Stimulated activated effector memory CD8-positive, alpha-beta T cell treated with anti-CD3 and anti-CD28 coated beads, Interleukin-12 subunit alpha, Interleukin-12 subunit beta, amount 100 ng/mL, for 72 hours (primary cell): ENCODE data around the gene FIGNL1.
"Not testable (repeated sequence)": the region's sequence is repeated elsewhere in the genome, so short reads cannot be mapped to it uniquely, and the experiment has no call there.

Experiments used
- ATAC-seq: fragments of 150-1000 bp; cut with Tn5 transposase; 2 replicates; pipeline ENCODE4 v1.10.0; 2021
- DNase-seq, 2 donors: peaks; one replicate each; pipeline ENCODE4 v3.0.0; 2021 to 2022; ENCODE audit warnings: low spot score in 2 of 2
- H3K27ac Mint-ChIP-seq: one replicate; pipeline ENCODE4 v1.8.0; 2022; ENCODE audit warnings: mild to moderate bottlenecking, mixed read lengths
- H3K36me3 Mint-ChIP-seq: one replicate; pipeline ENCODE4 v1.8.0; 2022; ENCODE audit warnings: mild to moderate bottlenecking, mixed read lengths
- H3K4me1 Mint-ChIP-seq: one replicate; pipeline ENCODE4 v1.8.0; 2022; ENCODE audit warnings: mixed read lengths
- H3K4me3 Mint-ChIP-seq: one replicate; pipeline ENCODE4 v1.8.0; 2022; ENCODE audit warnings: mild to moderate bottlenecking, mixed read lengths
- H3K9me3 Mint-ChIP-seq: one replicate; pipeline ENCODE4 v1.8.0; 2022; ENCODE audit warnings: mixed read lengths

Gene FIGNL1

GRCh38 chr7:50459183-50459582 lies 9.0 kb upstream of the FIGNL1 start:
- DNase-seq, ATAC-seq, H3K4me3 Mint-ChIP-seq, H3K4me1 Mint-ChIP-seq, H3K27ac Mint-ChIP-seq, H3K36me3 Mint-ChIP-seq, H3K9me3 Mint-ChIP-seq: not testable (repeated sequence)

DNA sequence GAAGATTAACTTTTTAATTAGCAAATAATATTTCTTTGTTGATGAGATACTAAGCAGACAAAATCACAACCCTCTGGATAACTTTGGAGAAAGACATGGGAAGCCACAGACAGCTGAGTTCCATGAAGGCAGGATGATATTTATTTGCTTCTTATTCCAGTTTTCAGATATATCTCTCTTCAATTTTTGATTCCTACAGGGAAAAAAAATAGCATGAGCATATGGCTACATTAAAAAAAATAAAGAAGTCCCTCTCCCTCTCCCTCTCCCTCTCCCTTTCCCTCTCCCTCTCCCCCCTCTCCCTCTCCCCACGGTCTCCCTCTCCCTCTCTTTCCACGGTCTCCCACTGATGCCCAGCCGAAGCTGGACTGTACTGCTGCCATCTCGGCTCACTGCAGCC lies 8.5 kb upstream of the FIGNL1 start:
- H3K4me1 Mint-ChIP-seq, result not testable (repeated sequence)

DNA sequence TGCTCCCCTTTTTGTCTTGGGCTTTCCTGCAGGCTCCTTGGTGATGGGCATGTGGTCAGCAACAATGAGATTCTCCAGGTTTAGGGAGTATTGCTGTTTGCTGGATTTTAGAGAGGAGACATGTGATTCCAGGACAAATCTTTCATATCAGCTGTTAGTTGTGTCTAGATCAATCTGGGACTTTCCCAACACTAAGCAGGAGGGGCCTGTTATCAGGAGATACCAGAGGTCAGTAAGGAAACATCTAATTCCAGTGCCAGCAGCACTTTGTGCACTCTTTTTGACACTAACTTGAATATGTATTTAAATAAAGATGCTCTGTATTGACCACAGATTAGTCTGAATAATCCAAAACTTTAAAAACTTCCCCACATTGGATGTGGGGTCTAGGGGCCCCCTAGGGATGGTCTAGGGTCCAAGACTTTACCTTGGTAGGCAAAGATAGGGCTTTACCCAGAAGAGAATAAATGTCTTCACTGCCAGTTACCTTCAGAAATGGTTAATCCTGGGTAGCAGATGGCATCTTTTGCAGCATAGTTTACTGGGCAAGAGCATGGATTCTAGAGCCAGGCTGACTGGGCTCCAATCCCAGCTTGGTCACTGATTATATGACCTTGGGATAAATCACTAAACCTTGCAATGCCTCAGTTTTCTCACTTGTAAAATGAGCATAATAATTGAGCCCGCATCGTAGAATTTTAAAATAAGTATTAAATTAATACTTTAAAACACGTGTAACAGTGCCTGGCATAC lies 6.4 kb upstream of the FIGNL1 start:
- H3K4me3 Mint-ChIP-seq, result no peak overlapping the region
- ATAC-seq, result no peak
- H3K36me3 Mint-ChIP-seq, result no peaks in the 10 kb centered on the region
- DNase-seq, result peak in 1 of 2 donors; percentile 34
- no peak overlapping the region for H3K27ac Mint-ChIP-seq
- no peaks in the 10 kb centered on the region for H3K9me3 Mint-ChIP-seq
- H3K4me1 Mint-ChIP-seq, result no peaks in the 10 kb centered on the region

More for the DNA sequence above, 8.5 kb upstream of the FIGNL1 start:
- not testable (repeated sequence) for ATAC-seq, DNase-seq, H3K9me3 Mint-ChIP-seq, H3K27ac Mint-ChIP-seq, H3K4me3 Mint-ChIP-seq, H3K36me3 Mint-ChIP-seq

DNA sequence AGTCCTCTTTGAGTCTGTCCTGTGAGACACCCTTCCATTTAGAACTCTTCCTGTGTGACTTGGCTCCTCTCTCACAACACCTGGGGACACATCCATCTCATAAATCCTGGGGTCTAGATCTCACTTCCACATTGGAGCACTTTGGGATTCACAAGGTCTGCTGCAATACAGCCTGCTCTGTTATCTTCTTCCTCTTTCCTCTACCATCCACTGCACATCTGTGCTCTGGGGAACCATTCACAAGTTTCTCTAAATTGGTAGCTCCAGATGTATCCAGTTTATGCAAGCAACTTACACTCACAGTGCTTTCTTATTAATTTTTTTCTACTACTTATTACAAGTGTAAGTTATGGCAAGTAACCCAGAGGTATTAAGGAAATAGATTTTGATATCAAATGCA lies 5.5 kb upstream of the FIGNL1 start:
- no peaks in the 10 kb centered on the region for H3K9me3 Mint-ChIP-seq
- DNase-seq (peak in 1 of 2 donors; percentile 38), ATAC-seq (no peak)
- H3K4me3 Mint-ChIP-seq, result no peak overlapping the region
- H3K4me1 Mint-ChIP-seq, result peaks cover 6% of the 10 kb centered on the region
- H3K27ac Mint-ChIP-seq, result no peak overlapping the region
- no peaks in the 10 kb centered on the region for H3K36me3 Mint-ChIP-seq

DNA sequence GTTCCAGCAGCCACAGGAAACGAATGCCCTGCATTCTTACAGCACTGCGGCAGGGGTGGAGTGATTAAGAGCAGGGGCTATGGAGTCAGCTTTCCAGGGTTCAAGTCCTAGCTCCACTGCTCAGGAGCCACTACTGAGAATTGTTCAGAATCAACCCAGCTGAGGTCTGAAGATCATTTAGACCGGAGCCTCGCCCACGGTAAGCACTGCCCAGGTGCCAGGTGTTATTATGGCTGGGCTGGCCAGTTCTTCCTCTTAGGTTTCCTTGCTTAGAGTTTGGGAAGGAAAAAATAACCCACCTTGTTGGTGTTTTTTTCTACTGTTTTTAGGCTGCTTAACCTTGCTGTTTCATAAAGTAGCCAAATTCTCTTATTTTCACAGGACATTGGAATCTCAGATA lies 4.8 kb upstream of the FIGNL1 start:
- ATAC-seq (no peak), DNase-seq (peak in 1 of 2 donors; percentile 38)
- no peaks in the 10 kb centered on the region for H3K9me3 Mint-ChIP-seq
- H3K36me3 Mint-ChIP-seq, result no peaks in the 10 kb centered on the region
- H3K4me1 Mint-ChIP-seq, result peaks cover 10% of the 10 kb centered on the region
- H3K27ac Mint-ChIP-seq, result no peak overlapping the region
- H3K4me3 Mint-ChIP-seq, result no peak overlapping the region

DNA sequence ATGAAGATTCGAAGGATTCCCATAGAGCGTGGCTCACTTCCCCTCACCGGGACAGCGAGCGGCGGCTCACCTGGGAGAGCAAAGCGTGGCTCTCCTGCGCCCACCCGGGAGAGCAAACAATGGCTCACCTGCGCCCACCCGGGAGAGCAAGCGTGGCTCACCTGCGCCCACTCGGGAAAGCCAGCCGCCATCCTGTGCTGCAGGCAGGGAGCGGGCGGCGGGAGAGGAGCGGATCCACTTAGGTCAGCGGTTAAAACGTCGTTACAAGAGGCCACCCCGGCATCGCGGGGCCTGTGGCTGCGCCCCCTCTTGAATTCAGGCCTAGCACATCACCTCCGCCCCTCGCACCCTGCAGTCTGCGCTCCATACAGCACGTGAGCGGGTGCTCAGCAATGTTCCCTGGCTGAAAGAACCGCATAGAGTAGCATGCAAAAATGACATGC lies 461 bp upstream of the FIGNL1 start:
- Mint-ChIP-seq H3K27ac (peak overlapping the region; percentile 95), H3K9me3 (no peaks in the 10 kb centered on the region), H3K36me3 (peaks cover 26% of the 10 kb centered on the region), H3K4me1 (peaks cover 33% of the 10 kb centered on the region), H3K4me3 (peak overlapping the region; percentile 91)
- DNase-seq (peak in 1 of 2 donors; percentile 64), ATAC-seq (peak; percentile 3)

- ATAC-seq, result no peak
- peaks cover 37% of the 10 kb centered on the region for H3K36me3 Mint-ChIP-seq
- H3K4me1 Mint-ChIP-seq, result peaks cover 36% of the 10 kb centered on the region
- H3K4me3 Mint-ChIP-seq, result peak overlapping the region; percentile 91
- H3K27ac Mint-ChIP-seq, result peak overlapping the region; percentile 95
- no peaks in the 10 kb centered on the region for H3K9me3 Mint-ChIP-seq
- DNase-seq, result no peak
Measured at GRCh38 chr7:50449501-50449880, 659 bp downstream of the FIGNL1 start.

DNA sequence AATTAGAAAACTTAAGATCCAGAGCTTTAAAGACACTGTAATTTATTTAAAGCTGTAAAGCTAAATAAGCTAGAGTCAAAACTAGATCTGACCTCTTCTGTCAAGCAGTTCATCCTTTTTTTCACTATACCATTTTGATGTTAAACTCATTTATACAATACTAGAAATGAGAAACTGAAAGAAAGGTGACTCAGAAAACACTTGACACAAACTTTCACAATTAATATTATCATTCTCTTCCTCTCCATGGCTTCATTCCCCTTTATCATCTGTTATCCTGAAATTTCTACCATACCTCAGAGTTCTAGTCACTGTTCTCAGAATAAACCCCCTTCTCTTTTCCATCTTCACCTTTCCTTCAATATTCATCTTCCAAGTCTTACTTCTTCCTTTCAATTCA lies 1.3 kb downstream of the FIGNL1 start:
- peak; percentile 66 for ATAC-seq
- no peaks in the 10 kb centered on the region for H3K9me3 Mint-ChIP-seq
- peak overlapping the region; percentile 1 for H3K27ac Mint-ChIP-seq
- H3K36me3 Mint-ChIP-seq, result peaks cover 44% of the 10 kb centered on the region
- H3K4me1 Mint-ChIP-seq, result peaks cover 41% of the 10 kb centered on the region
- H3K4me3 Mint-ChIP-seq, result peak overlapping the region; percentile 91
- DNase-seq, result no peak

DNA sequence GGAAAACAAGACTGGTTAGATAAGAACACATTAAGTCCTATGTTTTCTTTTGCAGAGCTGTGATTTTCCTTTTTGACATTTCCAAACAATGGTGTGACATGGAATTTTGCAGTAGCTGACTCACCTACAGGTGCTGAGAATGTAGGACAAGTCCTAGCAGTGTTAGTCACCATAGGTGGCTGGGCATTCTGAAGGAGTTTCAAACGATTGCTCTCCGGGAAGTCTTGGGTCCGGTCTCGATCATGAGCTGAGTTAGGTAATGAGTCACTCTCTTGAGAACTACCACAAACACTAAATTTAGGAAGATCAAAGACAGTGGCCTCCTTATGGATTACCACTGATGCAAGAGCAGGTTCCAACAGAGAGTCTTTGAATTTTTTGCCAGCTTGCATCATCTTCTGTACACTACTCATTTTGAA lies 3.6 kb downstream of the FIGNL1 start:
- no peaks in the 10 kb centered on the region for H3K9me3 Mint-ChIP-seq
- no peak overlapping the region for H3K4me3 Mint-ChIP-seq
- peaks cover 67% of the 10 kb centered on the region for H3K36me3 Mint-ChIP-seq
- peaks cover 46% of the 10 kb centered on the region for H3K4me1 Mint-ChIP-seq
- peak overlapping the region; percentile 15 for H3K27ac Mint-ChIP-seq
- DNase-seq (peak in 1 of 2 donors; percentile 54), ATAC-seq (peak; percentile 25)

DNA sequence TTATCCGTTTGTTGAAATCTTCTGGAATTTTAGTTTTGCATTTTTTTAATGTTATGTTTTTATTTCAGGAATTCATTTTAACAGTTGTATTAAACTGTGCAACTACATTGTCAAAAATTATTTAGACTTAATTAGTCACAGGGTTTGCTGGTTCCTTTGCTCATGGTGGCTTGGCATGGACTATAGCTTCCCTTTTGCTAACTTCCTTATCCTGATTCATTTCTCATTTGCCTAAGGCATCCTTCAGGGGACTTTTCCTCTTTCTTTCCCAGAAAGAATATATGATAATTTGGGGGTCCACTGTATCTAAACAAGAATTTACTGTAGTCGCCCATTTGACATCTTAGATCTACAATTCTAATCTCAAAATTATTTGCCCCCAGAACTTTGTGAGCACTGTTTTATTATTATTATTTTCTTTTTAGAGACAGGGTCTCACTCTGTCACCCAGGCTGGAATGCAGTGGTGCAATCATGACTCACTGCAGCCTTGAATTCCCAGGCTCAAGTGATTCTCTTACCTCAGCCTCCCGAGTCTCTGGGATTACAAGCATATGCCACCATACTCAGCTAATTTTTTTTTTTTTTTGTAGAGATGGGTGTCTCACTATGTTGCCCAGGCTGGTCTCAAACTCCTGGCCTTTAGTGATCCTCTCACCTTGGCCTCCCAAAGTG lies 13.9 kb downstream of the FIGNL1 start:
- no peaks in the 10 kb centered on the region for H3K9me3 Mint-ChIP-seq
- H3K4me3 Mint-ChIP-seq, result no peak overlapping the region
- H3K4me1 Mint-ChIP-seq, result peaks cover 3% of the 10 kb centered on the region
- ATAC-seq (no peak), DNase-seq (peak in 1 of 2 donors; percentile 34)
- H3K27ac Mint-ChIP-seq, result no peak overlapping the region
- H3K36me3 Mint-ChIP-seq, result peaks cover 31% of the 10 kb centered on the region

GRCh38 chr7:50431722-50432305 lies 18.3 kb downstream of the FIGNL1 start:
- Mint-ChIP-seq H3K9me3 (no peaks in the 10 kb centered on the region), H3K27ac (no peak overlapping the region), H3K36me3 (no peaks in the 10 kb centered on the region), H3K4me3 (no peak overlapping the region), H3K4me1 (no peaks in the 10 kb centered on the region)
- DNase-seq, result no peak
- no peak for ATAC-seq

DNA sequence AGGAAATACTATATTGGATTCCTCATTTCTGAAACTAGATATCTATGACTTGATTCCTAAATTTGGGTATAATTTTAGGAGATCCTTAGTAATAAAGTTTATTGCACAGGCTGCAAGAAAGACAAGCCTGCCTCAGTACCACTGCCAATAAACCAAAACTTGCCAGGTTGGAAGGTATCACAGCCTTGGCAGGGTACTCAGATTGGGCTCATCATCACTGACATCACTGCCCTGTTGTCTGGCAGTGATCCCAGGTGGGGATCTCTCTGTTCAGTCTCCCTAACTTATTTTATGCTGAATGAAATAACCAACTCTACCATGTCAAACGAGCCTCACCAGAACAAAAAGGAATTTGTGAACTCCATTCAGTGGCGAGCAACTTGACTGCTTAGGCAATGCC lies 18.8 kb downstream of the FIGNL1 start:
- H3K36me3 Mint-ChIP-seq, result no peaks in the 10 kb centered on the region
- H3K27ac Mint-ChIP-seq, result no peak overlapping the region
- no peak overlapping the region for H3K4me3 Mint-ChIP-seq
- no peak for DNase-seq
- H3K9me3 Mint-ChIP-seq, result no peaks in the 10 kb centered on the region
- no peaks in the 10 kb centered on the region for H3K4me1 Mint-ChIP-seq
- ATAC-seq, result no peak

- Mint-ChIP-seq H3K4me1 (no peaks in the 10 kb centered on the region), H3K36me3 (no peaks in the 10 kb centered on the region), H3K9me3 (no peaks in the 10 kb centered on the region), H3K4me3 (no peak overlapping the region), H3K27ac (no peak overlapping the region)
- no peak for DNase-seq
- no peak for ATAC-seq
Measured at GRCh38 chr7:50428911-50429310, 21.2 kb downstream of the FIGNL1 start.

- no peak overlapping the region for H3K4me3 Mint-ChIP-seq
- H3K36me3 Mint-ChIP-seq, result no peaks in the 10 kb centered on the region
- no peak for ATAC-seq
Measured at GRCh38 chr7:50427518-50427917, 22.6 kb downstream of the FIGNL1 start.

GRCh38 chr7:50426280-50427045 lies 23.7 kb downstream of the FIGNL1 start:
- Mint-ChIP-seq H3K36me3 (no peaks in the 10 kb centered on the region), H3K4me1 (no peaks in the 10 kb centered on the region), H3K9me3 (no peaks in the 10 kb centered on the region), H3K4me3 (no peak overlapping the region), H3K27ac (no peak overlapping the region)
- no peak for ATAC-seq
- no peak for DNase-seq

More at GRCh38 chr7:50427518-50427917, 22.6 kb downstream of the FIGNL1 start:
- Mint-ChIP-seq H3K4me1 (no peaks in the 10 kb centered on the region), H3K27ac (no peak overlapping the region), H3K9me3 (no peaks in the 10 kb centered on the region)
- DNase-seq, result no peak
